GM06990 (cell line): ENCODE results near the gene MRPL1.

Experiments
- DNase-seq: peaks from one replicate; pipeline ENCODE4 v3.0.0-alpha.2; 2011; ENCODE audit not compliant: insufficient read length; ENCODE audit errors: extremely low read depth
- H3K27me3 ChIP-seq: replicated peaks from 2 replicates; pipeline ENCODE4 v1.6.0; 2011; ENCODE audit warnings: low read length; ENCODE audit not compliant: control insufficient read depth, insufficient read depth
- H3K36me3 ChIP-seq: 2 replicates; pipeline ENCODE4 v1.5.1; 2011; ENCODE audit warnings: low read length; ENCODE audit not compliant: control insufficient read depth, insufficient read depth
- H3K4me3 ChIP-seq: replicated peaks from 2 replicates; pipeline ENCODE4 v1.5.1; 2011; ENCODE audit warnings: low read depth, mild to moderate bottlenecking, control low read depth, low read length
- TF ChIP-seq, protein P1 (sequence below): IDR thresholded peaks from 2 replicates; pipeline ENCODE4 v1.5.1; 2011; ENCODE audit warnings: low read length, control low read depth, mild to moderate bottlenecking, inconsistent platforms; ENCODE audit not compliant: insufficient read depth, poor library complexity, severe bottlenecking

MRPL1 gene

DNA sequence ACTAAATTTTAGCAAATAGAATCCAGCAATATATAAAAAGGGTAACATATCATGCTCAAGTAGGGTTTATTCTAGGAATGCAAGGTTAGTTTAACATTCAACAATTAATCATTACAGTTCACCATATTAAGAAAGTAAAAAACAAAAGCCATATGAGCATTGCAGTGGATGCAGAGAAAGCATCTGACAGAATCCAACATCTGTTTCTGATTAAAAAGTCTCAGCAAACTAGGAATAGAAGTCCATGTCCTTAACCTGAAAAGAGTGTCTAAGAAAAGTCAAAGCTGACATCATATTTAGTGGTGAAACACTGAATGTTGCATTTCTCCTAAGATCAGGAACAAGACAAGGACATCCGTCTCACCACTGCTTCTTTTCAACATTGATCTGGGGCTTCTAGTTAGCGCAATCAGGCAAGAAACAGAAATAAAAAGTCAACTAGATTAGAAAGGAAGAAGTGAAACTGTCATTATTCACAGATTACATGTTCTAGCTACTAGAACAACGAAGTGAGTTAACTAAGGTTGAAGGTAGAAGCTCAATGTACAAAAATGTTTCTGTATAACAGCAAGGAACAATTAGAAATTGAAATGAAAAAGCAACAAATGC lies 49.3 kb downstream of the MRPL1 start:
- H3K27me3 ChIP-seq = no peaks in the 10 kb centered on the region
- TF ChIP-seq, protein P1, sequence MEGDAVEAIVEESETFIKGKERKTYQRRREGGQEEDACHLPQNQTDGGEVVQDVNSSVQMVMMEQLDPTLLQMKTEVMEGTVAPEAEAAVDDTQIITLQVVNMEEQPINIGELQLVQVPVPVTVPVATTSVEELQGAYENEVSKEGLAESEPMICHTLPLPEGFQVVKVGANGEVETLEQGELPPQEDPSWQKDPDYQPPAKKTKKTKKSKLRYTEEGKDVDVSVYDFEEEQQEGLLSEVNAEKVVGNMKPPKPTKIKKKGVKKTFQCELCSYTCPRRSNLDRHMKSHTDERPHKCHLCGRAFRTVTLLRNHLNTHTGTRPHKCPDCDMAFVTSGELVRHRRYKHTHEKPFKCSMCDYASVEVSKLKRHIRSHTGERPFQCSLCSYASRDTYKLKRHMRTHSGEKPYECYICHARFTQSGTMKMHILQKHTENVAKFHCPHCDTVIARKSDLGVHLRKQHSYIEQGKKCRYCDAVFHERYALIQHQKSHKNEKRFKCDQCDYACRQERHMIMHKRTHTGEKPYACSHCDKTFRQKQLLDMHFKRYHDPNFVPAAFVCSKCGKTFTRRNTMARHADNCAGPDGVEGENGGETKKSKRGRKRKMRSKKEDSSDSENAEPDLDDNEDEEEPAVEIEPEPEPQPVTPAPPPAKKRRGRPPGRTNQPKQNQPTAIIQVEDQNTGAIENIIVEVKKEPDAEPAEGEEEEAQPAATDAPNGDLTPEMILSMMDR = no peak
- peak; percentile 26 for DNase-seq
- no peak overlapping the region for H3K4me3 ChIP-seq
- peaks cover 2% of the 10 kb centered on the region for H3K36me3 ChIP-seq

GRCh38 chr4:77913348-77913747 lies 50.7 kb downstream of the MRPL1 start:
- Histone ChIP-seq H3K27me3 (no peaks in the 10 kb centered on the region), H3K4me3 (no peak overlapping the region), H3K36me3 (peaks cover 2% of the 10 kb centered on the region)
- TF ChIP-seq, protein P1 = no peak
- DNase-seq = no peak

- DNase-seq = no peak
- Histone ChIP-seq H3K27me3 (no peaks in the 10 kb centered on the region), H3K4me3 (no peak overlapping the region), H3K36me3 (no peaks in the 10 kb centered on the region; the same call in 1 of the 2 replicates)
- TF ChIP-seq, protein P1 = no peak
Measured at GRCh38 chr4:77917075-77917474, 54.4 kb downstream of the MRPL1 start.

DNA sequence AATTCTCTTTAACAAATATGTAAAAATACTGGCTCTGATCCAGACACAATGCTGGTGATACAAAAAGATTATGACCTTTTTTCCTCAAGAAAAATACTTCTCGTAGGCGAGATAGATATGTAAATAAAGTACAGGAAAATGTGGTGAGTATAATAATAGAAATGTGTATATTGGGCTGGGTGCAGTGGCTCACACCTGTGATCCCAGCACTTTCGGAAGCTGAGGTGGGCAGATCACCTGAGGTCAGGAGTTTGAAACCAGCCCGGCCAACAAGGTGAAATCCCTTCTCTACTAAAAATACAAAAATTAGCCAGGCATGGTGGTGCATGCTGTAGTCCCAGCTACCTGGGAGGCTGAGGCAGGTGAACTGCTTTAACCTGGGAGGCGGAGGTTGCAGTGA lies 55.0 kb downstream of the MRPL1 start:
- TF ChIP-seq, protein P1 = no peak
- H3K27me3 ChIP-seq = no peaks in the 10 kb centered on the region
- H3K4me3 ChIP-seq = no peak overlapping the region
- DNase-seq = no peak
- H3K36me3 ChIP-seq = no peaks in the 10 kb centered on the region; the same call in 1 of the 2 replicates

DNA sequence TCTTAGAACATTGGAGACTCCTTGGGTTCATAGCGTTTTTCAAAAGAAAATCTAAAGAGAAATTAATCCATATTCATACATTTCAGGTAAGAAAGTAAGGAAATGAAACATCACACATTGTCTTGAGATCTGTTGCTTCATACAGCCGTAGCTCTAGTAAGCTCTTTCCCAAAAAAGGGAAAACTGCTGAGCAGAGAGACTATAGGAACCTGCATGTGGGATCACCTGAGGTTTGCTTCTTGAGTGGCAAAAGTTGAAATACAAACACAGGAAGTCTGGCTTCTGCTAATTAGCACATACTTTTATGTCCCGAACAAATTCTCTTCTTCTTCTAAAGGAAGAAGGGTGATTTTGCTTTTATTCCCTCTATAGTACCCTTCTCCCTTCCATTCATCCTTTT lies 57.7 kb downstream of the MRPL1 start:
- no peaks in the 10 kb centered on the region for H3K36me3 ChIP-seq
- no peaks in the 10 kb centered on the region for H3K27me3 ChIP-seq
- DNase-seq = no peak
- H3K4me3 ChIP-seq = no peak overlapping the region
- TF ChIP-seq, protein P1 = no peak

- Histone ChIP-seq H3K36me3 (no peaks in the 10 kb centered on the region), H3K4me3 (no peak overlapping the region), H3K27me3 (no peaks in the 10 kb centered on the region)
- no peak for DNase-seq
- TF ChIP-seq, protein P1 = no peak
Measured at GRCh38 chr4:77921701-77922100, 59.1 kb downstream of the MRPL1 start.
